Effector memory CD4-positive, alpha-beta T cell (primary cell): Measurements from ENCODE around the gene PLCB1.

Experiments used
- DNase-seq, 3 donors: peaks; one replicate each; pipeline ENCODE4 v3.0.0-alpha.2; 2020
- H3K27ac ChIP-seq: 2 replicates; pipeline ENCODE4 v1.7.0; 2013; ENCODE audit warnings: mild to moderate bottlenecking, low read length, moderate library complexity; ENCODE audit not compliant: insufficient read depth, poor library complexity, severe bottlenecking
- H3K27me3 ChIP-seq: replicated peaks from 2 replicates; pipeline ENCODE4 v1.7.0; 2013; ENCODE audit warnings: mild to moderate bottlenecking, low read length; ENCODE audit not compliant: insufficient read depth, control insufficient read depth, poor library complexity, severe bottlenecking
- H3K36me3 ChIP-seq: 2 replicates; pipeline ENCODE4 v1.7.0; 2013; ENCODE audit warnings: mild to moderate bottlenecking, low read length, moderate library complexity; ENCODE audit not compliant: control insufficient read depth, insufficient read depth
- H3K4me1 ChIP-seq: 2 replicates; pipeline ENCODE4 v1.7.0; 2013; ENCODE audit warnings: low read length, mild to moderate bottlenecking; ENCODE audit not compliant: control insufficient read depth, insufficient read depth, poor library complexity, severe bottlenecking
- H3K4me3 ChIP-seq: 2 replicates; pipeline ENCODE4 v1.7.0; 2013; ENCODE audit warnings: low read length, low read depth, mild to moderate bottlenecking; ENCODE audit not compliant: insufficient read depth, poor library complexity, severe bottlenecking
- H3K9me3 ChIP-seq: 2 replicates; pipeline ENCODE4 v1.7.0; 2013; ENCODE audit warnings: mild to moderate bottlenecking, low read length, moderate library complexity; ENCODE audit not compliant: control insufficient read depth

Gene PLCB1

DNA sequence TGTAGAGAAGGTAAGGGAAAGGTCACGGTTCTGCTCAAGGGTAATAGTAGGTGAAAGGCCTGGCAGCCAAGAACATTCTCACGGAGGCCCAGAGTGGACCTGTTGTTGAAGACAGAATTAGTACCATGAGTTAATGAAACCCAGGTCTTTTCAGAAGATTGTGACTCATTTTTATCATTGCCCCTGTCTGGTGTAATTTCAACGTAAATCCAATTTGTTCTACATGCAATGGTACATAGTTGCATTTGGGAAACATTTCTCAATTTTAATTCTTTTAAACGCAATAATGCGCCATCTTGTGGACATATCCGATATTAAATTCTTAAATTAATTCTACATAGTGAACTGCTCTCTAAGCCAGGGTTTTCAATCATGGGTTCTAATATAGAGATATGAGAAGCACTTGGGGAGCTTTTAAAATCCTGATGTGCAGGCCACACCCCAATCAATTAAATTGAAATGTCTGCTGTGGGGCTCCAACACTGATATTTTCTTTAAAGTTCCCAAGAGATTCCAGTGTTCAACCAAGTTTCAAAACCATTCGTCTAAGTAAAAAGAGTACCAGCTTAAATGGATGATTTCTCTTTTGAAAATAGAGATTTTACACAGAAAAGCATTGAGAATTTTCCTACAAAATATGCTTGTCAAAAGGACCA lies 257.4 kb downstream of the PLCB1 start:
- no peak overlapping the region for H3K27ac ChIP-seq

DNA sequence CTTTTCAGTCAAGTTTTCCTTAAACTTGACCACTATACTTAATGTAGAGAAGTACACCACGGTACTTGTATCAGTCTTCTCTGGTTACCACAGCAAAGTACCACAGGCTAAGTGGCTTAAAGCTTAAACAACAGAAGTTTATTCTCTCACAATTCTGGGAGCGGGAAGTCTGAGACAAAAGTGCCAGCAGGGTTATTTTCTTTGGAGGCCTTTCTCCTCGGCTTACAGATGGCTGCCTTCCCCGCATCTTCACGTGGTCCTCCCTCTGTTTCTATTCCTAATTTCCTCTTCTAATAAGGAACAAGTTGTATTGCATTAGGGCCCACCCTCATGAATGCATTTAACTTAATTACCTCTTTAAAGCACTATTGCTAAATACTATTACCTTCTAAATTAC lies 258.0 kb downstream of the PLCB1 start:
- no peak overlapping the region for H3K4me3 ChIP-seq
- H3K9me3 ChIP-seq: no peaks in the 10 kb centered on the region
- no peak for DNase-seq
- no peaks in the 10 kb centered on the region for H3K27me3 ChIP-seq
- no peak overlapping the region for H3K27ac ChIP-seq
- H3K4me1 ChIP-seq: no peaks in the 10 kb centered on the region
- H3K36me3 ChIP-seq: no peaks in the 10 kb centered on the region

More for the DNA sequence above, 257.4 kb downstream of the PLCB1 start:
- Histone ChIP-seq H3K4me3 (no peak overlapping the region), H3K4me1 (no peaks in the 10 kb centered on the region), H3K9me3 (no peaks in the 10 kb centered on the region), H3K36me3 (no peaks in the 10 kb centered on the region), H3K27me3 (no peaks in the 10 kb centered on the region)
- no peak for DNase-seq

DNA sequence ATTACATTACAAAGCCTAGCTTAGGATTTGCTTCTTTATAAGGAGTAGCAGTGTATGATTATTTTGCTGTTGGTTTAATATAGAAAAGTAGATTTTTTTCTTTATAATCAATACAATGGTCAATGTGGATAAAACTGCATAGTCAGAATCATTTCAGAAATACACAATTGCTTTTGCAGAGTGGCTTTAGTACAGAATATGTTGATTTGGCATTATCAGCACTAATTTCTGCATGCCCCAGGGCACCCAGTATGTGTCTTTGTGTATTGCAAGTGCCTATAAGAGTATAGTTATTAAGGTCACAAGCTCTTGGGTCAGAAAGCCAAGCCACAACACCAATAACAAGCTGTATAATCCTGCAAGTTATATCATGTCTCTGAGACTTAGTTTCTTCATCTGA lies 258.4 kb downstream of the PLCB1 start:
- no peak for DNase-seq
- H3K4me3 ChIP-seq: no peak overlapping the region
- H3K27ac ChIP-seq: no peak overlapping the region

DNA sequence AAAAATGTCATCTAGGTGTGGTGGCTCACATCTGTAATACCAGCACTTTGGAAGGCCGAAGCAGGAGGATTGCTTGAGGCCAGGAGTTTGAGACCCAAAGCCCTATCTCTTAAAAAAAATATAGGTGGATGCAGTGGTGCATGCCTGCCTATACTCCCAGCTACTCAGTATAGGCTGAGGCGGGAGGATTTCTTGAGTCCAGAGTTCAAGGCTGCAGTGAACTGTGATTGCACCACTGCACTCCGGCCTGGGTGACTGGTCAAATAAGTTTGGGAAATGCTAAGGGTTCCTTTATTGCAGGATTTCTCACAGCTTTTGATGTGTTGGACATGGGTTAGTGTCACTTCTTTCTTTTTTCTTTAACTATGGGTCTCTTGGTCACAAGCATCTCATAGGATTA lies 261.3 kb downstream of the PLCB1 start:
- H3K27ac ChIP-seq: no peak overlapping the region
- H3K9me3 ChIP-seq: no peaks in the 10 kb centered on the region
- no peaks in the 10 kb centered on the region for H3K4me1 ChIP-seq
- no peak overlapping the region for H3K4me3 ChIP-seq
- no peak for DNase-seq
- no peaks in the 10 kb centered on the region for H3K27me3 ChIP-seq
- H3K36me3 ChIP-seq: no peaks in the 10 kb centered on the region

More for the DNA sequence above, 258.4 kb downstream of the PLCB1 start:
- H3K27me3 ChIP-seq: no peaks in the 10 kb centered on the region
- H3K36me3 ChIP-seq: no peaks in the 10 kb centered on the region
- no peaks in the 10 kb centered on the region for H3K4me1 ChIP-seq
- no peaks in the 10 kb centered on the region for H3K9me3 ChIP-seq

DNA sequence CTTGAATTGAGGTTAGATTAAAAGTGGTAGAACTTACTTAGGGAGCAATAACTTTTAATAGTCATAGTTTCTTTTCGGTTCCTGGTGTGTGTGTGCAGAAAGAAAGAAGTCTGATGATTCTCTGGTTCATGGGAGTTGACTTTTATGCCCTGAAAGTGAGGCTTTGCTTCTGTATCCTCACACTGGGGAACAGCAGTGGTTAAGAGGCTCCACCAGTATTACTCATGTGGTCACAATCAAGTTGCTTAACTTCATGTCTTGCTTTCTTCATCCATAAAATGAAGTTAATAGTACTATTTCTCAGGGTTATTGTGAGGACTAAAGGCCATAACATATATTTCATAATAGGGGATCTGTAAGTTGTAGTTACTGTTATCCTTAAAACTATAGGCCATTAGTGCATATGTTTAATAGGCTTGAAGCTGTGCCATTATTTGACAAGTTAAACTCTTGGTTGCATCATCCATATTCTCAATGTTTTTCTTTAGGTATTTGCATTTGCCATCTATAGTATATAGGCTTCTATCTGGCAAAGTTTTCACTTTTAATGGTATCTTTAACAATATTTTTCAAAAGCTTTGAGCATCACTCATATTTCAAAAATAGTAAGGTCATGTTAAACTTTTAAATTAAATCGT lies 262.4 kb downstream of the PLCB1 start:
- no peaks in the 10 kb centered on the region for H3K9me3 ChIP-seq
- H3K27ac ChIP-seq: no peak overlapping the region
- H3K36me3 ChIP-seq: no peaks in the 10 kb centered on the region
- H3K27me3 ChIP-seq: no peaks in the 10 kb centered on the region
- DNase-seq: no peak
- H3K4me1 ChIP-seq: no peaks in the 10 kb centered on the region
- H3K4me3 ChIP-seq: no peak overlapping the region

DNA sequence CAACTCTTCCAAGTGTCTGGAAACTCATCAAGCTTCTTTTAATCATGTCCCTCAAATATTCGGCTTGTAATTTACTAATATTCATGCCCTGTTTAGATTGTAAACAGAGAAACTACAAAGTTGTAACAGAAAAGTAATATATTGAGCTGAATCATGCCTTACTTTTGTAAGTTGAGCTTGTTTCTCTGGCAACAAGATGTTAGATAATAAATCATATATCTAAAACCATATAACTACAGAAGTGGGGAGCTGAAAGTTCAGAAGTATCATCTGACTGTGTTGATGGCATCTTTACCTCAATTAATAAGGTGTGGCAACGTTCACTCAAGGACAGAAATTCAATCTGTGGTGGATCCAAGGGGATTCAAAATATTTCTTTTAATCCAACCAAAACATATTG lies 263.9 kb downstream of the PLCB1 start:
- H3K4me3 ChIP-seq: no peak overlapping the region
- no peaks in the 10 kb centered on the region for H3K36me3 ChIP-seq
- no peaks in the 10 kb centered on the region for H3K27me3 ChIP-seq
- no peaks in the 10 kb centered on the region for H3K4me1 ChIP-seq
- DNase-seq: no peak
- H3K9me3 ChIP-seq: no peaks in the 10 kb centered on the region
- H3K27ac ChIP-seq: no peak overlapping the region

DNA sequence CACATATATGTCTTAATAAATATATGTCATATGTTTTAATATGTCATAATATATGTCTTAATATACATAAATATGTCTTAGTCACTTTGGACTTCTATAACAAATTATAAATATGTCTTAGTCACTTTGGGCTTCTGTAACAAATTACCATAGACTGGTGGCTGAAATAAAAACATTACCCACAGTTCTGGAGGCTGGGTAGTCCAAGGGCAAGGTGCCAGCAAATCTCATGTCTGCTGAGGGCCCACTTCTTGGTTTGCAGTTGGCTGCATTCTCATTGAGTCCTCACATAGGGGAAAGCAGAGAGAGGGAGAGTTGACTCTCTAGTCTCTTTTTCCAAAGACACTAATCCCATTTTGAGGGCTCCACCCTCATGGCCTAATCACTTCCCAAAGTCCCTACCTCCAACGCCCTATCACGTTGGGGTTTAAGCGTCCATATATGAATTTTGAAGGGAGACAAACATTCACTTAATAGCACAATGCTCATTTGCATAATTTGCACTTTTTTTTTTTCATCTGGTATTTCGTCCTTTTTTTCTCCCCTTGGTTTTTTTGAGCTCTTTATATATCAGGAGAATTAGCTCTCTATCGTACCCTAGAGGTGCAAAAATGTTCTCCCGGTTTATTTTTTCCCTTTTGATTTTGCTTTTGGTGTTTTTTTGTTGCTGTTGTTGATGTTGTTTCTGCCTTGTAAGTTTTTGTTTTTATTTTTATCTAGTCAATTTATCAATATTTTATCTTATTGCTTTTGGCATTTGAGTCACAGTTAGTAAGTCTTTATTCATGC lies 266.4 kb downstream of the PLCB1 start:
- Histone ChIP-seq H3K27me3 (no peaks in the 10 kb centered on the region), H3K9me3 (no peaks in the 10 kb centered on the region), H3K4me3 (no peak overlapping the region), H3K4me1 (no peaks in the 10 kb centered on the region), H3K36me3 (no peaks in the 10 kb centered on the region), H3K27ac (no peak overlapping the region)
- DNase-seq: no peak

DNA sequence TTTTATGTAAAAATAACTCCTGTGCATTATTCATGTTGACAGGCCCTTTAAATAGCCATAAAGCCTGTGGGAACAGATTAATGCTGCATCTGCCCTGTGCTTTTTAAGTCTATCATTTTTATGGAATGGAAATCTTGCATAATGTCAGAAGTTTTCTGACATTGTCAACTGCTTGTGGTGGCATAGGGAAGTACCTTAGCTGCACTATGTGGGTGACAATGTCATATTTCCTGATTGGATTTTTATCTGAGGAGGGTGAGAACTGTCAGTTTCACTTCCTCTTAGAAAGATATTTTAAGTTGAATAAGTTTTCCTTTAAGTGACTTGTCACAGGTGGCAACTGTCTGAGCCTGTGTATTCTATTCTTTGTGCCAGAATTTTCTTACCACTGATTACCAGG lies 267.9 kb downstream of the PLCB1 start:
- DNase-seq: no peak
- no peaks in the 10 kb centered on the region for H3K9me3 ChIP-seq
- no peaks in the 10 kb centered on the region for H3K36me3 ChIP-seq
- no peaks in the 10 kb centered on the region for H3K4me1 ChIP-seq
- no peak overlapping the region for H3K4me3 ChIP-seq
- H3K27me3 ChIP-seq: no peaks in the 10 kb centered on the region
- H3K27ac ChIP-seq: no peak overlapping the region

DNA sequence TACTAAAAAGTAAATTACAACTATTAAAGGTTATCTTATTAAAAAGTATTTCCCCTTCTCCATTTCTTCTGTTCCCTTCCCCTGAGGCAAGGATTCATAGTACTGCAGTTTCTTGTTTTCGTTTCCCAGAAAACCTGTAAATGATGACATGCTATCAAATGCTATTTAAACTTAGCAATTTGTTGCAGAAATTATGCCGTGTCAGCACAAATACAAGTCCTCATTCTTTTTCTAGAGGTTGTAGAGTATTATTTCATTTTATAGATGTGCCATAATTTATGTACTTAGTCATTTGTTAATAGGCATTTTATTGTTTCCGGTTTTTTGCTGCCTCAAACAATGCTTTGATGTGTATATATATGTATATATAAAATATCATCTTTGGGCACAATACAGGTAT lies 268.4 kb downstream of the PLCB1 start:
- DNase-seq: no peak
- H3K27ac ChIP-seq: no peak overlapping the region
- H3K4me1 ChIP-seq: no peaks in the 10 kb centered on the region
- H3K9me3 ChIP-seq: no peaks in the 10 kb centered on the region
- H3K27me3 ChIP-seq: no peaks in the 10 kb centered on the region
- H3K4me3 ChIP-seq: no peak overlapping the region
- no peaks in the 10 kb centered on the region for H3K36me3 ChIP-seq

DNA sequence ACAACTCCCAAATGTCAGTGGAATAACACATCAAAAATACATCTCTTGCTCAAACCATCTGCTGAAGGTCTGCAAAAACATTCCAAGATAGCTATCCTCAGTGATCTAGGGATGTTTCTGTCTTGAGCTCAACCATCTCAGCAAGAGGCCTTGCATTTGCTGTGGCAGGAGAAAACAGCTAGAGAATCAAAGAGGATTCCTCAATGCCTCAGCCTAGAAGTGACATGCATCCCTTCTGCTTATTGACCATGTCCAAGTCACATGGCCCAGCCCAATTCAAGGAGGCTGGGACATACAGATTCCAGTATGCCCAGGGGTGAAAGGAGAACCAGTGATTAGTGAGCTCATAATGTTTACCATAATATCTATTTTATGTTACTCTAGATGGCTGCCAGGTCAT lies 269.5 kb downstream of the PLCB1 start:
- Histone ChIP-seq H3K9me3 (no peaks in the 10 kb centered on the region), H3K27me3 (no peaks in the 10 kb centered on the region), H3K27ac (no peak overlapping the region), H3K4me3 (no peak overlapping the region), H3K4me1 (no peaks in the 10 kb centered on the region), H3K36me3 (no peaks in the 10 kb centered on the region)
- DNase-seq: no peak
